ENCODE results near the gene ADGRA1. TPM values are rescaled to one million over a fixed set of nuclear protein-coding genes. Genes with fewer than 3 reads are reported as not detected.

Gene ADGRA1
- total and polyA plus RNA-seq, 2 of the 8 experiments (the other 6 are each of a cell fraction or from before 2014, with no cell fraction given) = 0.17 to 0.21 TPM

GRCh38 chr10:133039803-133040165 lies 47.9 kb upstream of the ADGRA1 start:
- Histone ChIP-seq H2BK20ac (ENCODE audit: low read length) (no peak overlapping the region), H3K14ac (ENCODE audit: insufficient read length) (no peak overlapping the region), H3K27me3 (replicated peaks in 1 of 4; ENCODE audit: control insufficient read depth in 3 of 4, extremely low read depth in 1 of 4, insufficient read depth in 3 of 4, low read length in 3 of 4) (no peaks in the 10 kb centered on the region), H4K20me1 (replicated peaks in 1 of 2; ENCODE audit: control insufficient read depth in 1 of 2, insufficient read depth in 2 of 2, low read length in 2 of 2) (peaks cover 0 to under 1% of the 10 kb centered on the region in 2 experiments), H3K4me2 (ENCODE audit: insufficient read depth in 1 of 2, low read depth in 2 of 2, low read length in 2 of 2) (no peak overlapping the region), H4K8ac (ENCODE audit: extremely low read depth, insufficient read depth, low read length) (no peak overlapping the region), H2BK12ac (ENCODE audit: low read depth, low read length) (no peak overlapping the region), H2BK5ac (ENCODE audit: low read depth, low read length) (no peak overlapping the region), H2BK15ac (ENCODE audit: low read length) (no peak overlapping the region), H4K5ac (ENCODE audit: insufficient read length, low read depth, low read length) (no peak overlapping the region), H3K79me2 (ENCODE audit: control insufficient read depth in 1 of 2, insufficient read depth in 2 of 2, low read length in 2 of 2) (no peaks in the 10 kb centered on the region), H3K4ac (replicated peaks; ENCODE audit: insufficient read length, low read depth, low read length) (no peak overlapping the region), H3K9me3 (ENCODE audit: insufficient read depth in 2 of 2, low read depth in 1 of 2, low read length in 1 of 2) (no peaks in the 10 kb centered on the region), H2BK120ac (replicated peaks; ENCODE audit: low read depth, low read length) (no peak overlapping the region), H3K79me1 (ENCODE audit: low read depth, low read length) (no peaks in the 10 kb centered on the region), H3K36me3 (ENCODE audit: control insufficient read depth in 2 of 4, insufficient read depth in 4 of 4, low read length in 3 of 4) (no peaks in the 10 kb centered on the region), H3K4me1 (replicated peaks in 1 of 4; ENCODE audit: control insufficient read depth in 3 of 4, insufficient read depth in 4 of 4, low read length in 3 of 4) (no peaks in the 10 kb centered on the region), H2AFZ (ENCODE audit: low read length) (no peak overlapping the region), H3K18ac (ENCODE audit: extremely low read depth, low read length) (no peak overlapping the region), H3K9ac (replicated peaks in 1 of 4; ENCODE audit: extremely low read depth in 1 of 4, low read depth in 3 of 4, low read length in 3 of 4) (no peak overlapping the region), H3K4me3 (ENCODE audit: extremely low read depth in 1 of 4, insufficient read depth in 2 of 4, low read depth in 3 of 4, low read length in 4 of 4) (no peak overlapping the region), H3K23me2 (ENCODE audit: low read depth, low read length) (no peaks in the 10 kb centered on the region), H2AK5ac (ENCODE audit: low read depth, low read length) (no peak overlapping the region), H3K23ac (ENCODE audit: insufficient read length) (no peak overlapping the region), H4K91ac (replicated peaks; ENCODE audit: insufficient read length, low read length) (no peak overlapping the region), H3K56ac (replicated peaks; ENCODE audit: insufficient read length, low read depth, low read length) (no peak overlapping the region), H3K27ac (ENCODE audit: low read depth, low read length) (no peak overlapping the region)
- ChIA-PET CTCF (ENCODE audit: partially characterized antibody) (interaction anchor here (0.7 kb wide), 1 partner anchor 377 kb away, joined by 4 read pairs; no protein-coding TSS in a partner anchor), POLR2A (ENCODE audit: partially characterized antibody) (no interaction called here)
- WGBS, 2 experiments (ENCODE audit: extremely low coverage in 1 of 2, insufficient coverage in 1 of 2, insufficient read length in 1 of 2, insufficient replicate concordance in 2 of 2, low coverage in 1 of 2, low lambda C conversion rate in 2 of 2, missing lambda C conversion rate in 1 of 2) = 95% methylated on average over 15 of the region's 15 CpGs; no CpG with 5 or more reads in 1 of the 2 experiments
- DNase-seq (ENCODE audit: low read depth in 1 of 2, low spot score in 2 of 2) (no peak), FAIRE-seq (no peak)
- TF ChIP-seq SAP30 (IDR thresholded peaks at IDR 0.05; ENCODE audit: insufficient read depth, insufficient replicate concordance, low read length) (no peak), JUND (IDR thresholded peaks at IDR 0.05; ENCODE audit: low read length) (no peak), MAFK (IDR thresholded peaks at IDR 0.05; ENCODE audit: low read depth, low read length) (no peak), GABPA (IDR thresholded peaks at IDR 0.05; ENCODE audit: borderline replicate concordance, insufficient read depth, low read length) (no peak), CHD1 (IDR thresholded peaks at IDR 0.05; ENCODE audit: low read depth, low read length) (no peak), BACH1 (IDR thresholded peaks at IDR 0.05; ENCODE audit: low read length) (no peak), BCL11A (IDR thresholded peaks at IDR 0.05; ENCODE audit: low read depth in 2 of 2, low read length in 2 of 2) (no peak), RFX5 (IDR thresholded peaks at IDR 0.05; ENCODE audit: borderline replicate concordance, low read depth, low read length) (no peak), ZNF274 (IDR thresholded peaks at IDR 0.05; ENCODE audit: borderline replicate concordance, extremely low read depth, low read length) (no peak), TEAD4 (IDR thresholded peaks at IDR 0.05; ENCODE audit: low read depth, low read length) (no peak), SP2 (IDR thresholded peaks at IDR 0.05; ENCODE audit: low read length) (no peak), SP1 (IDR thresholded peaks at IDR 0.05; ENCODE audit: low read depth, low read length) (no peak), TBP (IDR thresholded peaks at IDR 0.05; ENCODE audit: low read depth, low read length) (no peak), NANOG (IDR thresholded peaks at IDR 0.05; ENCODE audit: insufficient read depth, low read depth, low read length, poor library complexity, severe bottlenecking) (no peak), CHD2 (IDR thresholded peaks at IDR 0.05; ENCODE audit: low read length) (no peak), SP4 (IDR thresholded peaks at IDR 0.05; ENCODE audit: low read length) (no peak)
